ENCODE results near the gene IL1RAP.

- TF ChIP-seq EZH2 (IDR thresholded peaks at IDR 0.05; ENCODE audit: insufficient read depth, poor library complexity, severe bottlenecking) (no peak), EZH2phosphoT487 (IDR thresholded peaks at IDR 0.05; ENCODE audit: insufficient read depth, low read depth) (no peak)
Observed at GRCh38 chr3:190537146-190537545, 23.3 kb downstream of the IL1RAP start.

All from GM23248 (cell line).